HTR-8/SVneo (cell line): Measurements from ENCODE around the gene MALL.
"Not testable (repeated sequence)": the region's sequence is repeated elsewhere in the genome, so short reads cannot be mapped to it uniquely, and the experiment has no call there.

Experiments used
- DNase-seq: peaks from one replicate; pipeline ENCODE4 v3.0.0; 2011; ENCODE audit warnings: low spot score, mixed read lengths; ENCODE audit not compliant: insufficient read length
- FAIRE-seq: peaks from 2 replicates; lab custom pipeline; 2011; peaks lifted over from hg19 to GRCh38; lab: Jason Lieb, UNC

Gene MALL

DNA sequence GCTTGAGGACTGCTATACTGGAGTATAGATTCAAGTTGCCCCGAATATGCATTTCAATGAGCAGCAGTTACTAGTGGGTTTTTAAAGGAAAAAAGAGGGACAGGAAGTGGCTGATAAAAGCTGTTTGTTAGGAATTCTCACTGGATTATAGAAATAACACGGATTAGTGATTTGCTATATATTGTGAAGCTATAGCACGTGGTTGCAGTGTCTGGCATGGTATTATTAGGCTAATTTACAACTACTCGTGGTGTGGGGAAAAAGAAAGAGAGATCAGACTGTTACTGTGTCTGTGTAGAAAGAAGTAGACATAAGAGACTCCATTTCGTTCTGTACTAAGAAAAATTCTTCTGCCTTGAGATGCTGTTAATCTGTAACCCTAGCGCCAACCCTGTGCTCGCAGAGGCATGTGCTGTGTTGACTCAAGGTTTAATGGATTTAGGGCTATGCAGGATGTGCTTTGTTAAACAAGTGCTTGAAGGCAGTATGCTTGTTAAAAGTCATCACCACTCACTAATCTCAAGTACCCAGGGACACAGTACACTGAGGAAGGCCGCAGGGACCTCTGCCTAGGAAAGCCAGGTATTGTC, 59.7 kb downstream of the MALL start:
- not testable (repeated sequence) for DNase-seq, FAIRE-seq

DNA sequence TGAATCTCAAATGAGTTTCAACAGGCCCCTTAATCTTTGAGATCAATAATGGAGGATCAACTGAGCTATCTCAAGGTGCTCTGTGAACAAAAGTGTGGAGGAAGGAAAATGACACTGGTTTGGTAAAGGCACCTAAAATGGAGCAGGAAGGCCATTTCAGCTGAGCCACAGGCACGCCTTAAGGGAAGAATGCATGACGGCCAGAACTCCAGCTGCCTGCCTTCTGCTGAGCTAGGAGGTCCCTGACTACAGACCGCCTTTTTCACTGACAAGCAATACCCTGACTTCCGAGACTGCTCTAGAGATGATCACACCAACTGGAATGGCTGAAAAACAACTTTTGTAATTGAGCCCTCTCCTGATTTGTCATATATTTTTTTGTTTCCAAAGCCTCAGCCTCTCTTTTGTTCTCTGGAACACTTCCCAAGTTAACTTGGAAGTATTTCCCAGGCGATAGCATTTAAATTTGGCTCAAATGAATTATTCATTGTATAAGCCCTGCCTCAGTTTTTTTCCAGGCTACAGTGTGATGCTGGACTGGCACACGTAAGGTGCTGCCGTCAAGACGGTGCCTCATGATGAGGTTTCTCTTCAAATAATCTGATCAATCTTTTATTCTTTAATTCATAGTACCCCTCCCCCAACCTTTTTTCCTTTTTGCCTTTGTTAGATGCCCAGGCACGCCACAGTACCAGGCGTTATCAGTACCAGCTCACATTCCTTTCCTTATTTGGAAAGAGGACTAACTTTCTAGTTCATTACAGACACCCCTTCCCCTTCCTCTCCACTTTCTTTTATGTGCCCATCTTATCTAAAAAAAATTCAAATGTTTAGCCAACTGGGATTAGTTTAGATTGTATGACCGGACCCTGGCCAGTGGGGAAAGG, 60.9 kb downstream of the MALL start:
- not testable (repeated sequence) for DNase-seq

GRCh38 chr2:110053688-110054087, 61.9 kb downstream of the MALL start:
- DNase-seq, FAIRE-seq: not testable (repeated sequence)

More for the DNA sequence above, 60.9 kb downstream of the MALL start:
- FAIRE-seq, result not testable (repeated sequence)

DNA sequence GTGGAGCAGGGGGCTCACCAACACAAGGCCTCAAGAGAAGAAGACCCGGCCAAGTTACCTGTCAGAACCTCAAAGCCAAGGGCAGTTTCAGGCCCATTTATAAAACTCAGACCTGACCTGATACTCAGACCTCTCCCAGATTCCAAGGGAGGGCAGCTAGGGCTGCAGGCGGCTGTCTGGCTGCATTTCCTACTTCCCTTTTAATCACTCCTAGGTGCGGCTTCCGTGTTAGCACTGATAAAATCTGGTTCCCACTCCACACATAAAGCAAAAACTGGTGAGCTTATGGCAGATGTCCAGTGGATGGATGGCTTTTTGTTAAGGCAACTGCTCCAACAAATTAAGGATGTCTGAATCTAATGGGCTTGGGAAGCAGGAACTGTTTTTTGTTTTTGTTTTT, 63.5 kb downstream of the MALL start:
- not testable (repeated sequence) for DNase-seq, FAIRE-seq

DNA sequence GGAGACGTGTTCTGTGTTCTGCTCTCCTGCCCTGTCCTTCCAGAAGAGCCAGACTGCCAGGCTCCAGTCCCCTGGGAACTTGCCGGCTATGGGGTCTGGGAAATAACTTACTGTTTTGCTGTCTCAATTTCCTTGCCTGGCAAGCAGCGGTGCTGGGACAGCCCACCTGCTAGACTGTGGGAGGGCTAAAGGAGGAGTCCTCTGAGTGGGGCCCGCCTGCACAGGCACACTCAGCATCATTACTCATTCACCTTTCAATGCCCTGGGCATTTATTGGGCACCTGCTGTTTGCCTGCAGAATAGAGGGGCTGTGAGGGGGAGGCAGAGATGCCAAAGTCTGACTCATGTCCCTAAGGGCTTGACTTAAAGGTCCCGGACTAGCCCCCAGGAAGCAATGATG, 65.4 kb downstream of the MALL start:
- FAIRE-seq, DNase-seq: not testable (repeated sequence)

DNA sequence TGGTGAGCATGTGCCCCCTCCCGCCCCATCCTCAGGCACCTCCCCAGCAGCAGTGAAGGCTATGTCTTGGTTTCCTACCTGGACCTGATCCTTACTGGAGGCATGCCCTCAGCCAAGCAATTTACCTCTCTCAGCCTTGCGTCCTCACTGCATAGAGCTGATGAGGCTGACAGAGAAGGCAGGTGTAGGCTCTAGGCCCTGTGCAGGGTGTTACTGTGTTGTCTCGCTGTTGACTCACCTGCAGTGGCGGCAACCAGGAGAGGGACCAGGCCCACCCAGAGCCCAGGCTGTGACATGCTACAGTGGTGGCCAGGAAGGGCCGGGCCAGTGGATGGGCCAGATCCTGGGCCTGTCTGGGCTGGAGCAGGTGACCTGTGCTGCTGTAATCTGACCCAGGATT, 65.9 kb downstream of the MALL start:
- DNase-seq, FAIRE-seq: not testable (repeated sequence)

DNA sequence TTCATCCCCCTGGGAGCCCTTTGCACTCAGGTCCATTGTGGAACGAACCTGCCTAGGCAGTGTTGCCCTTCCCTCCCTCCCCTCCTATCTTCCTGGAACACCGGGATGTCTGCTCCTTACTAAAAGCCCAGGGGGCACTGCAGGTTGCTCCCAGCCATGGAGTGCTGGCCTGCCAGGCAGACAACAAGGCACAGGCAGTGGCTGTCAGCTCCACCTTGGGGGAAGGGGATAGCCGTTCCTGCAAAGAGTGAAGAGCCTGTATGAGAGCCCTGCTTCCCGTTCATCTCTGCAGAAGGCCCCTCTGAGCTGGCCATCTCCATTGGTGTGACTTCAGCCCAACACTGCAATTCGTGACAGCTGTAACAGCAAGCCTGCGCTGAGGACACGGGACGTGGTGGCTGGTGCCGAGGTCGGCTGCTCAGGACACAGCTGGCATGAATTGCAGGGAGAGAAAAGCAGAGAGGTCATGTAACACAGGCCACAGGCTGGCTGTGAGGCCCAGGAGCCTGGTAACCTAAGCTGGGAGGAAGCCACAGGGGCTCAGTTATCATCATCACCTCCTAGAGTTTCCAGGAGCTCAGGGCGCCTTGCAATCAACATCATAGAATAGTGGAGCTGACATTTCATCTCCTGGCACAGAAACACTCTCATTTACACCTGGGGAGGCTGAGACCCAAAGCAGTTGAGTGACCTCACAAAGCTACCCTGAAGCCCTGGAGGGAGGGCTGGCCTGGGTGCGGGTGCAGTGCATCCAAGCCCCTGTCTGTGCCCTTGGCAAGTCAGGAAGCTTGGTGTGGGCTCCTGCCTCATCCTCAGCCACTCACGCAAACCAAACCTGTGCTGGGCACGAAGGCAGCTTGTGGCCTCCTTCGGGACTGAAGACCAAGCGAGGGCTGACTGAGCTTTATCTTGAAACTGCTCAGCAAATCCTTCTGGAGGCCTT, 67.1 kb downstream of the MALL start:
- DNase-seq, FAIRE-seq: not testable (repeated sequence)

DNA sequence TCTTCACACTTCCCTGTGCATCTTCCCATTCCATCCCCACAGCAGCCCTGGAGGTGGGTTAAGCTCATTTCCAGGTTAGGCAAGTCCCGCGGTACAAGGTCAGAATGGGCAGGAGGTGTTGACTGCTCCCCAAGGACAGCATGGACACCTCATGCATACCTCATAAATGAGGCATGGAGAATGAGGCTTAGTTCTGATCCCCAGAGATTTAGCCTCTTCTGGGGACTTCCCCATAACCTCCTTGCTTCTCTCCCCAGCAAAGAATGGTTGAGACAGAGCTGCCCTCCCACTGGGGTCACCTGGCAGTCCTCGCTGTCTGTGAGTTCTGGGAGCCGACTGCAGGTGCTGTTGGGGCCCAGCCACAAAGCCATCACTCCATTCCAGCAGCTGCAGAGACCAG, 68.4 kb downstream of the MALL start:
- not testable (repeated sequence) for FAIRE-seq, DNase-seq

DNA sequence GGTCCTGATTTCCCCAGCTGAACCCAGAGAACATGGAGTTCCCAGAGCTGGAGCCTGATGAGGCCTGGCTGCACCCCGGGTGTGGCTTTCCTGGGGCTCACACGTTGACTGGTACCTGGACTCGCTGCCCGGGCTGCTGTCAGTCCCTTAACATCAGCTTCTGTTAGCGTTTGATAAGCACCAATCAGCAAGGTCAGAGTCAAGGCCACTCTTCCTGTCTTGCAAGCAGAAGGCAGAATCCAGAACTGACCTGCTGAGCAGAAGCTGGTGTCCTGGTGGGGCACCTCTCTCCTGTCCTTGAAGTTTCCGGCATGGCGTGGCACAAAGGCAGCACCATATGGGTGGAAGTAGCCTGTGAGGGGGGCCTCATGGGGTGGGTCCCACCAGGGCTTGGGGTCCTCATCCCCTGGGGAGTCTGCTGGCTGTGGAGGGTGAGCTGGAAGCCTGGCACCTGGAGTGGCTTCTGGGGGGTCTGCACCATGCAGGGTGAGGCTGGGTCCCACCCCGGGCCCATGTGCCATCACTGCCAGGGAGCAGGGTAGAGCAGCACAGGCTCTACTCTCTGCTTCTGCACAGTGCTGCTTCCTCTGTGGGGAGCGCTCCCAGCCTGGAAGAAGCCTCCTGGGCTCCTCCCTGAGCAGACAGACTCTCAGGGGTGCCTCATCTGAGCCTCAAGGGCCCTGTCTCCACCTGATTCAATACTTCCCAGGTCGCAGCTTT, 73.5 kb downstream of the MALL start:
- FAIRE-seq, DNase-seq: not testable (repeated sequence)

DNA sequence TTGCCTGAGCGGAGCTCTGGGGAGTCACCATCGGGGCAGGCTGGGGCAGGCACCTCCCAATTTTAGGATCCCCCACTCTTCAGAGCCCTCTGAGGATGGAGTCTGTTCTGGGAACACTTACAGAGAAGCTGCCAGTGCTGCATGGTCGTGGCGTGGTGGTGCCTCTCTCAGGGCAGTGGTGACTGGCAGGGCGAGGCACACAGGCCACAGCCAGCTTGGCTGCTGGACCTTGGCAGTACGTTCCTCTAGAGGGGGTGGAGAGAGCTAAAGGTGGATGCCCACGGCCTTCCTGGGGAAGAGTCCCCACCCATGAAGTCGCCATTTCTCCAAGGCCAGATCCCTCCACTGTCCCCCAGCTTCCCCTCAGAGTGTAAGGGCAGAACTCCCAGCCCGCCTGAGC, 78.3 kb downstream of the MALL start:
- peak; percentile 4 for FAIRE-seq
- not testable (repeated sequence) for DNase-seq

- FAIRE-seq, result peak; percentile 62
- DNase-seq, result not testable (repeated sequence)
Observed at GRCh38 chr2:110035384-110035783, 80.2 kb downstream of the MALL start.

DNA sequence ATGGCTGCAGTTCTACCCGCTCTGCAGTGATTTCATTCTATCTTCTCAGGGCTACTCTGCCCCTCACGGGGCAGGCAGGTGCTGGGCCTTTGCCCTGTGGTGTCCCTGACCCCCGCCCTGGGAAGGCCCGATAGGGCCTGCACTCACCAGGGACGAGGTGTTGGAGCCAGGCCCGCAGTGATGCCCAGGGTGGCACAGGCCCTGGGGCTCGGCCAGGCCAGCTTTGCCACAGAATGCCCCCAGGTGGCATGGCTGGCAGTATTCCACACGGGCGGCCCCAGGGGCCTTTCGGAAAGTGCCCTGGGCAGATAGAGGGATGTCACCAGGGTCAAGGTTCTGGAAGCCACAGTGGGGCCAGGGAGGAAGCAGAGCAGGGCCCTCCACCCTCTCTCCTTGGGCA, 80.7 kb downstream of the MALL start:
- DNase-seq, FAIRE-seq: not testable (repeated sequence)
